Activated CD8-positive, alpha-beta memory T cell treated with anti-CD3 and anti-CD28 coated beads for 1 hour (primary cell): ENCODE data around the gene STAC3.

Experiments used
- DNase-seq, 2 donors: peaks; one replicate each; pipeline ENCODE4 v3.0.0-alpha.2; 2020; ENCODE audit warnings: low read depth in 1 of 2; ENCODE audit errors: extremely low read depth in 1 of 2

Gene STAC3

GRCh38 chr12:57212701-57213057, 38.3 kb downstream of the STAC3 start:
- DNase-seq, result no peak

GRCh38 chr12:57211791-57212700, 38.9 kb downstream of the STAC3 start:
- DNase-seq, result no peak

- no peak for DNase-seq
These were observed 39.9 kb downstream of the STAC3 start for GRCh38 chr12:57210926-57211692.

- no peak for DNase-seq
These were observed 40.5 kb downstream of the STAC3 start for GRCh38 chr12:57210461-57210860.

GRCh38 chr12:57209916-57210315, 41.1 kb downstream of the STAC3 start:
- no peak for DNase-seq

GRCh38 chr12:57208631-57209282, 42.2 kb downstream of the STAC3 start:
- DNase-seq, result no peak

- DNase-seq, result no peak
These were observed 43.0 kb downstream of the STAC3 start for GRCh38 chr12:57207731-57208630.

GRCh38 chr12:57205931-57206330, 45.1 kb downstream of the STAC3 start:
- no peak for DNase-seq

- no peak for DNase-seq
These were observed 45.8 kb downstream of the STAC3 start for GRCh38 chr12:57205186-57205585.

- no peak for DNase-seq
These were observed 46.5 kb downstream of the STAC3 start for GRCh38 chr12:57204454-57204853.

GRCh38 chr12:57203791-57204190, 47.2 kb downstream of the STAC3 start:
- no peak for DNase-seq

GRCh38 chr12:57203201-57203600, 47.8 kb downstream of the STAC3 start:
- no peak for DNase-seq

GRCh38 chr12:57202321-57202720, 48.7 kb downstream of the STAC3 start:
- DNase-seq, result no peak

- DNase-seq, result no peak
These were observed 49.4 kb downstream of the STAC3 start for GRCh38 chr12:57201631-57202030.

- DNase-seq, result no peak
These were observed 49.8 kb downstream of the STAC3 start for GRCh38 chr12:57201219-57201618.

- DNase-seq, result no peak
These were observed 50.5 kb downstream of the STAC3 start for GRCh38 chr12:57200497-57200896.

GRCh38 chr12:57199191-57199590, 51.8 kb downstream of the STAC3 start:
- DNase-seq, result no peak

GRCh38 chr12:57198329-57198728, 52.7 kb downstream of the STAC3 start:
- DNase-seq, result no peak

GRCh38 chr12:57196956-57197355, 54.0 kb downstream of the STAC3 start:
- DNase-seq, result no peak

GRCh38 chr12:57196439-57196838, 54.5 kb downstream of the STAC3 start:
- DNase-seq, result no peak
